CD4-positive, alpha-beta T cell treated with Interferon alpha-2 for 1 hour (primary cell): Measurements from ENCODE around the gene MYL12B.
A peak's percentile ranks its signal among the peaks of the same experiment; 100 is the strongest.
"Not testable (repeated sequence)": the region's sequence is repeated elsewhere in the genome, so short reads cannot be mapped to it uniquely, and the experiment has no call there.

ENCODE experiments used
- DNase-seq, 2 donors: peaks; one replicate each; pipeline ENCODE4 v3.0.0-alpha.2; 2020 to 2022

The MYL12B gene

GRCh38 chr18:3305354-3305762 lies 43.4 kb downstream of the MYL12B start:
- peak; percentile 12 to 63 for DNase-seq

- no peak for DNase-seq
Observed at GRCh38 chr18:3305933-3306332, 44.0 kb downstream of the MYL12B start.

GRCh38 chr18:3306391-3306790 lies 44.5 kb downstream of the MYL12B start:
- no peak for DNase-seq

GRCh38 chr18:3313685-3314084 lies 51.8 kb downstream of the MYL12B start:
- no peak for DNase-seq

- not testable (repeated sequence) for DNase-seq
Observed at GRCh38 chr18:3315344-3315743, 53.4 kb downstream of the MYL12B start.

GRCh38 chr18:3319399-3319798 lies 57.5 kb downstream of the MYL12B start:
- no peak for DNase-seq

- DNase-seq: no peak
Observed at GRCh38 chr18:3319894-3320454, 58.0 kb downstream of the MYL12B start.

- no peak for DNase-seq
Observed at GRCh38 chr18:3321133-3321812, 59.3 kb downstream of the MYL12B start.

GRCh38 chr18:3323900-3324299 lies 62.0 kb downstream of the MYL12B start:
- DNase-seq: no peak
